ENCODE measurements around the gene RUVBL2. TPM values are rescaled to one million over a fixed set of nuclear protein-coding genes. Genes with fewer than 3 reads are reported as not detected.
A peak's percentile ranks its signal among the peaks of the same experiment; 100 is the strongest.

Gene RUVBL2
- total RNA-seq, 1 donor from 2014 or later, result 174 TPM

- Histone ChIP-seq H3K27me3 (ENCODE audit: control insufficient read depth, insufficient read depth, low read length) (no peaks in the 10 kb centered on the region), H3K36me3 (ENCODE audit: control insufficient read depth, insufficient read depth, low read length) (no peaks in the 10 kb centered on the region), H3K4me3 (ENCODE audit: low read depth, low read length) (no peak overlapping the region)
- no peak for TF ChIP-seq CTCF (IDR thresholded peaks at IDR 0.05; ENCODE audit: insufficient read depth, low read length, poor library complexity, severe bottlenecking)
- DNase-seq (ENCODE audit: low read depth), result no peak
Observed at GRCh38 chr19:48969276-48970138, 24.2 kb upstream of the RUVBL2 start.

GRCh38 chr19:48970139-48970766, 23.4 kb upstream of the RUVBL2 start:
- DNase-seq (ENCODE audit: low read depth), result no peak
- TF ChIP-seq CTCF (IDR thresholded peaks at IDR 0.05; ENCODE audit: insufficient read depth, low read length, poor library complexity, severe bottlenecking), result no peak
- no peaks in the 10 kb centered on the region for H3K27me3 ChIP-seq (ENCODE audit: control insufficient read depth, insufficient read depth, low read length)
- H3K4me3 ChIP-seq (ENCODE audit: low read depth, low read length), result no peak overlapping the region
- no peaks in the 10 kb centered on the region for H3K36me3 ChIP-seq (ENCODE audit: control insufficient read depth, insufficient read depth, low read length)

DNA sequence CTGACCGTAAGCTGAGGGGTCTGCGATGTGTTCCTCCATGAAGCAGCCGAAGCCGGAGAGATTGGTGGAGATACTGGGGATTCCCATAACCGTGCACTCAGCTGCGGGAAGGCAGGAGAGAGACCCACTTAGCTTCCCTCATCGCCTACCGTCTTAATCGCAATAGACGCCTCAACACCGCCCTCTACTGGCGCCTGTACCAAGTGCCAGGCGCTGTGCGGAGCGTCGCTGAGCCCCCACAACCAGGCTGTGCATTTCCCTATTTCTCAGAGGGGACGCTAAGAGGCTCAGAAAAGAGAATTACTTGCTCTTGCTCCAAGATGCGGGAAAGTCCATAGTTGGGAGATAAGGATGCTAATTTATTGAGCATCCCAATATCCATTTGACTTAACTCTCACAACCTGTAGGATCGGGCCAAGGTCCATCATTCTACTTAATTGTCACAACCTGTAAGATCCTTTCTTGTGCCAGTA, 22.7 kb upstream of the RUVBL2 start:
- no peak for DNase-seq (ENCODE audit: low read depth)
- no peak overlapping the region for H3K4me3 ChIP-seq (ENCODE audit: low read depth, low read length)
- no peaks in the 10 kb centered on the region for H3K27me3 ChIP-seq (ENCODE audit: control insufficient read depth, insufficient read depth, low read length)

GRCh38 chr19:48975947-48976847, 17.5 kb upstream of the RUVBL2 start:
- no peak for TF ChIP-seq CTCF (IDR thresholded peaks at IDR 0.05; ENCODE audit: insufficient read depth, low read length, poor library complexity, severe bottlenecking)
- H3K4me3 ChIP-seq (ENCODE audit: low read depth, low read length), result no peak overlapping the region
- no peaks in the 10 kb centered on the region for H3K27me3 ChIP-seq (ENCODE audit: control insufficient read depth, insufficient read depth, low read length)
- peaks cover 1% of the 10 kb centered on the region for H3K36me3 ChIP-seq (ENCODE audit: control insufficient read depth, insufficient read depth, low read length)
- no peak for DNase-seq (ENCODE audit: low read depth)

More for the DNA sequence above, 22.7 kb upstream of the RUVBL2 start:
- TF ChIP-seq CTCF (IDR thresholded peaks at IDR 0.05; ENCODE audit: insufficient read depth, low read length, poor library complexity, severe bottlenecking), result peak; percentile 92
- H3K36me3 ChIP-seq (ENCODE audit: control insufficient read depth, insufficient read depth, low read length), result no peaks in the 10 kb centered on the region

GRCh38 chr19:48977061-48977460, 16.6 kb upstream of the RUVBL2 start:
- Histone ChIP-seq H3K4me3 (ENCODE audit: low read depth, low read length) (no peak overlapping the region), H3K27me3 (ENCODE audit: control insufficient read depth, insufficient read depth, low read length) (no peaks in the 10 kb centered on the region), H3K36me3 (ENCODE audit: control insufficient read depth, insufficient read depth, low read length) (peaks cover 1% of the 10 kb centered on the region)
- TF ChIP-seq CTCF (IDR thresholded peaks at IDR 0.05; ENCODE audit: insufficient read depth, low read length, poor library complexity, severe bottlenecking), result no peak
- DNase-seq (ENCODE audit: low read depth), result no peak

All from kidney epithelial cell (primary cell).